ENCODE data around the gene GMNC. TPM values are rescaled to one million over a fixed set of nuclear protein-coding genes. Genes with fewer than 3 reads are reported as not detected.
"Not testable (repeated sequence)": the region's sequence is repeated elsewhere in the genome, so short reads cannot be mapped to it uniquely, and the experiment has no call there.

GMNC gene
- polyA plus RNA-seq, 1 donor from 2014 or later: 0.48 TPM

GRCh38 chr3:190883141-190883540, 20.6 kb upstream of the GMNC start:
- Histone ChIP-seq H3K9me3 (ENCODE audit: low read length) (no peaks in the 10 kb centered on the region), H3K4me3 (ENCODE audit: low read length) (no peak overlapping the region), H3K36me3 (ENCODE audit: insufficient read depth, low read length) (no peaks in the 10 kb centered on the region), H4K20me1 (ENCODE audit: insufficient read depth) (no peaks in the 10 kb centered on the region), H3K4me2 (ENCODE audit: low read length) (no peak overlapping the region), H2AFZ (ENCODE audit: low read depth, low read length) (no peak overlapping the region), H3K79me2 (replicated peaks; ENCODE audit: insufficient read depth, low read length) (no peaks in the 10 kb centered on the region), H3K9ac (ENCODE audit: low read length) (no peak overlapping the region), H3K27ac (ENCODE audit: low read length) (no peak overlapping the region), H3K27me3 (ENCODE audit: insufficient read depth, low read depth, low read length) (peaks cover 16% of the 10 kb centered on the region), H3F3A (ENCODE audit: insufficient read depth, low read length, poor library complexity, severe bottlenecking) (no peaks in the 10 kb centered on the region), H3K9me2 (ENCODE audit: insufficient read depth, low read length) (no peaks in the 10 kb centered on the region)
- TF ChIP-seq RAD21 (conservative IDR thresholded peaks at IDR 0.05): no peak
- no peak for TF ChIP-seq REST (IDR thresholded peaks at IDR 0.05; ENCODE audit: borderline replicate concordance)

DNA sequence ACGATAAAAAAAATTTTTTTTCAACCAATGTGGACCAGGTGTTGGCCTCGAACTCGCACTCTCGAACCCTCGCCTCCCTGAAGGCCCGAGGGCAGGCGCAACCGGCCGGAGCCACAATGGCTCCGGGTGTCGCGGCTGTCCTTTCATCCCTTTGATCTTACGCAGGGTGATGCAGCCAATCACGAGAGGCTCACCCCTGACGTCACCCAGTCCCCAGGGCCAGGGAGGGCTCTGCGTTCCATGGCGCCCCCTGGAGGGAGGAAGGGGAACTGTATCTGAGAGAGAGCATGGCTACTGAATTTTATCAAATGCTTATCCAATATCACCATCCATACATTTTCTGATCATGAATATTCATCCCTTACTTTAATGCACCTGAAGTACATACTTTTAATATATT, 15.4 kb upstream of the GMNC start:
- no peaks in the 10 kb centered on the region for H3F3A ChIP-seq (ENCODE audit: insufficient read depth, low read length, poor library complexity, severe bottlenecking)
- no peak overlapping the region for H3K9ac ChIP-seq (ENCODE audit: low read length)
- TF ChIP-seq RAD21 (conservative IDR thresholded peaks at IDR 0.05) (no peak), TAF1 (IDR thresholded peaks at IDR 0.05; ENCODE audit: low read depth) (no peak), REST (IDR thresholded peaks at IDR 0.05; ENCODE audit: borderline replicate concordance) (no peak), EP300 (conservative IDR thresholded peaks at IDR 0.05; ENCODE audit: poor library complexity, severe bottlenecking) (no peak), POLR2AphosphoS5 (IDR thresholded peaks at IDR 0.05) (no peak), EZH2 (IDR thresholded peaks at IDR 0.05; ENCODE audit: borderline replicate concordance, insufficient read depth, low read length, poor library complexity, severe bottlenecking) (no peak), SMC3 (conservative IDR thresholded peaks at IDR 0.05; ENCODE audit: poor library complexity) (no peak), MXI1 (conservative IDR thresholded peaks at IDR 0.05; ENCODE audit: poor library complexity, severe bottlenecking) (no peak)
- TF ChIP-seq, protein P1, sequence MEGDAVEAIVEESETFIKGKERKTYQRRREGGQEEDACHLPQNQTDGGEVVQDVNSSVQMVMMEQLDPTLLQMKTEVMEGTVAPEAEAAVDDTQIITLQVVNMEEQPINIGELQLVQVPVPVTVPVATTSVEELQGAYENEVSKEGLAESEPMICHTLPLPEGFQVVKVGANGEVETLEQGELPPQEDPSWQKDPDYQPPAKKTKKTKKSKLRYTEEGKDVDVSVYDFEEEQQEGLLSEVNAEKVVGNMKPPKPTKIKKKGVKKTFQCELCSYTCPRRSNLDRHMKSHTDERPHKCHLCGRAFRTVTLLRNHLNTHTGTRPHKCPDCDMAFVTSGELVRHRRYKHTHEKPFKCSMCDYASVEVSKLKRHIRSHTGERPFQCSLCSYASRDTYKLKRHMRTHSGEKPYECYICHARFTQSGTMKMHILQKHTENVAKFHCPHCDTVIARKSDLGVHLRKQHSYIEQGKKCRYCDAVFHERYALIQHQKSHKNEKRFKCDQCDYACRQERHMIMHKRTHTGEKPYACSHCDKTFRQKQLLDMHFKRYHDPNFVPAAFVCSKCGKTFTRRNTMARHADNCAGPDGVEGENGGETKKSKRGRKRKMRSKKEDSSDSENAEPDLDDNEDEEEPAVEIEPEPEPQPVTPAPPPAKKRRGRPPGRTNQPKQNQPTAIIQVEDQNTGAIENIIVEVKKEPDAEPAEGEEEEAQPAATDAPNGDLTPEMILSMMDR (IDR thresholded peaks at IDR 0.05; ENCODE audit: poor library complexity, severe bottlenecking): no peak
- H3K4me3 ChIP-seq (ENCODE audit: low read length): no peak overlapping the region
- no peaks in the 10 kb centered on the region for H3K79me2 ChIP-seq (replicated peaks; ENCODE audit: insufficient read depth, low read length)
- H3K9me3 ChIP-seq (ENCODE audit: low read length): no peaks in the 10 kb centered on the region
- H2AFZ ChIP-seq (ENCODE audit: low read depth, low read length): no peak overlapping the region
- H3K36me3 ChIP-seq (ENCODE audit: insufficient read depth, low read length): no peaks in the 10 kb centered on the region
- no peak overlapping the region for H3K27ac ChIP-seq (ENCODE audit: low read length)
- H4K20me1 ChIP-seq (ENCODE audit: insufficient read depth): no peaks in the 10 kb centered on the region
- H3K4me2 ChIP-seq (ENCODE audit: low read length): no peak overlapping the region
- no peaks in the 10 kb centered on the region for H3K27me3 ChIP-seq (ENCODE audit: insufficient read depth, low read depth, low read length)
- H3K9me2 ChIP-seq (ENCODE audit: insufficient read depth, low read length): no peaks in the 10 kb centered on the region

DNA sequence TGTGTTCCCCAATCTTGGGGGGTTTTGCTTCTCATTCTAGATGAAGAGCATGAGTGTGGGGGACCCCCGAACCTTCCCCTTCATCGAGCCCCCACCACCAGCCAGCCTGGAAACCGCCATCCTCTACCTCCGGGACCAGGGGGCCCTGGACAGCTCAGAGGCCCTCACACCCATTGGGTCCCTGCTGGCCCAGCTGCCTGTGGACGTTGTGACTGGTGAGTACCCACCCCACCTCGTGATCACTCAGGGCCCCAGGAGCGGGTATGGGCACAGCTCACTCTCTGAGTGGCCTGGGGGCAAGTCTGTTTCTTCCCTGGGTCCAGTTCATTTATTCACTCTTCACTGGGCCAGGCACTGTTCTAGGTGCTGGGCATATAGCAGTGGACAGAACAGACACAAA, 13.9 kb upstream of the GMNC start:
- not testable (repeated sequence) for H3K9me2 ChIP-seq (ENCODE audit: insufficient read depth, low read length); H3K4me3 ChIP-seq (ENCODE audit: low read length); H4K20me1 ChIP-seq (ENCODE audit: insufficient read depth)

GRCh38 chr3:190875061-190875460, 12.6 kb upstream of the GMNC start:
- H3K9me3 ChIP-seq (ENCODE audit: low read length); H3K4me2 ChIP-seq (ENCODE audit: low read length); H3K36me3 ChIP-seq (ENCODE audit: insufficient read depth, low read length); H3F3A ChIP-seq (ENCODE audit: insufficient read depth, low read length, poor library complexity, severe bottlenecking); H3K4me3 ChIP-seq (ENCODE audit: low read length); H4K20me1 ChIP-seq (ENCODE audit: insufficient read depth); H3K9me2 ChIP-seq (ENCODE audit: insufficient read depth, low read length); H2AFZ ChIP-seq (ENCODE audit: low read depth, low read length); H3K79me2 ChIP-seq (replicated peaks; ENCODE audit: insufficient read depth, low read length); H3K27ac ChIP-seq (ENCODE audit: low read length); H3K9ac ChIP-seq (ENCODE audit: low read length); H3K27me3 ChIP-seq (ENCODE audit: insufficient read depth, low read depth, low read length): not testable (repeated sequence)

More for the DNA sequence above, 13.9 kb upstream of the GMNC start:
- not testable (repeated sequence) for H3K79me2 ChIP-seq (replicated peaks; ENCODE audit: insufficient read depth, low read length); H3K9me3 ChIP-seq (ENCODE audit: low read length); H3K9ac ChIP-seq (ENCODE audit: low read length); H3K4me2 ChIP-seq (ENCODE audit: low read length); H3K27me3 ChIP-seq (ENCODE audit: insufficient read depth, low read depth, low read length); H3K27ac ChIP-seq (ENCODE audit: low read length); H3F3A ChIP-seq (ENCODE audit: insufficient read depth, low read length, poor library complexity, severe bottlenecking); H2AFZ ChIP-seq (ENCODE audit: low read depth, low read length); H3K36me3 ChIP-seq (ENCODE audit: insufficient read depth, low read length)

All from neural cell (in vitro differentiated cells).